NCI-H2227 treated with DMSO at 0.1 percent for 48 hours (cell line): Measurements from ENCODE around the gene NPHP4.

Experiments used
- DNase-seq: peaks from one replicate; lab custom pipeline; 2025; lab: John Stamatoyannopoulos, UW

Gene NPHP4

GRCh38 chr1:5950201-5950895 lies 41.9 kb downstream of the NPHP4 start:
- no peak for DNase-seq

GRCh38 chr1:5949761-5950100 lies 42.5 kb downstream of the NPHP4 start:
- DNase-seq: no peak

DNA sequence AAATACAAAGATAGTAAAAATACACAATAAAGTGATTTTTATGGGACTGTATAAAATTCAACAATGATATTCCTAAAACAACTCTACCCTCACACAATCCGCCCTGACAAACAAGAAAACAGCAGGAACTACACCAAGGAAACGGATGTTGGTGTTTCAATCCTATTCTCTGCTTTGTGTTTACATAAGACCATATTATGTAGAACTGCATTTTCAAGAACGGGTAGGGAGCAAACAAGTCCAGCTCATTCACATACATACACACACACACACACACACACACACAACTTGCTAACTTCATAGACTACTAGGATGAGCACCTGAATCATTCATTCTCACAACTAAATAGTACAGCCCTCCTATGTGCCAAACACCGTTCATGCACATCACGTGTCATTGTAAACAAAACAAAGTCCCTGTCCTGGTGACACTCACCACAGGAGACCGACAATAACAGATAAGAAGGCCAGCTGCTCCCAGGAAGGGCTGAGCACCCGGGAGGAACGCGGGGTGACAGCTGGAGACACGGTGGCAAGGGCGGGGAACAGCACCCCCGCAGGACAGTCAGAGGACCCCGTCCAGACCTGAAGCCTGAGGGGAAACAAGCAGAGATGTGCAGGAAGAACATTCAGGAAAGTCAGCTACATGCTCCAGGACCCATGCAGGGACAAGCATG lies 43.0 kb downstream of the NPHP4 start:
- DNase-seq: no peak

DNA sequence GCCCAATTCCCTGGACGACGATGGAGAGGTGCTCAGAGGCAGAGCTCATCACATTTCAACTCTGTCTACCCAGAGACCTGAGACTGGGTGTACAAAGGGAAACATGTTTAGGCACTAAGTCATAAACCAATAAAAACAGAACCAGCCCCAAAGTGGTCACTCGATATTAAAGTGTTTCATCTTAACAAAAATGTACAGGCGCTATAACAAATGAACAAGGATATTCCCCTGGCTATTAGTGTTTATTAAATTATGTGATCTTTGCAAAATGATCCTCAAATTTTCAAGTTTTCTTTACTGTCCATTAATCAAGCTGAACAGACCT lies 43.6 kb downstream of the NPHP4 start:
- no peak for DNase-seq

DNA sequence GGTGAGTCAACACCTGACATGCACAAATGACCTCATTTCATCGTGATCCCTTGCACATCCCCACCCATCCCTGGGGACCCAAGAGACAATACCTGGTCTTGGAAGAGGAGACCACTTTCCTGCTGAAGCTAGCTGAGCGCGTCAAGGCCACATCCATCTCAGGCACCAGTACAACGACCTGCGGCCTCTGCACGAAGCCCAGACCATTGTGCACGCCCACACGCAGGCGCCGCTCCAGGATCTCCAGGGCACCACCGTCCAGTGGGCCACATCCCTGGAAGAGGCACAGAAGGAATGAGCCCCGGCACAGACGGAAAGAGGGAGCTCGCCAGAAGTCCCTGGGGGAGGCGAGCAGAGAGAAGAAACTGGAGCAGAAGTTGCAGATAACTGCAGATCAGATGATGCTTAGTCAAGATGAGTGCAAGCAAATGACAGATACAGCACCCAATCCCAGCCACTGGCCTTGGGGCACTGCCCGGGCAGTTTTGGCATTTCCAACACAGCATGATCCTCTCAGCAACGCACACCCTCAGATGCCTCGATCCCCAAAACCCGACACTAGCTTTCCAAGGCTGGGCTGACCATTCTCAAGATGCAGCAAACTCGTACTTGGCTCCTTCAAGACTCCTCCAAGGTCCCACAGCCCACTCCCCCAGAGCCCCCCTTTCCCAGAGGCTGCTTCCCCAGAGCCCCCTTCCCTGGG lies 44.1 kb downstream of the NPHP4 start:
- DNase-seq: no peak

GRCh38 chr1:5947071-5947821 lies 45.0 kb downstream of the NPHP4 start:
- no peak for DNase-seq

DNA sequence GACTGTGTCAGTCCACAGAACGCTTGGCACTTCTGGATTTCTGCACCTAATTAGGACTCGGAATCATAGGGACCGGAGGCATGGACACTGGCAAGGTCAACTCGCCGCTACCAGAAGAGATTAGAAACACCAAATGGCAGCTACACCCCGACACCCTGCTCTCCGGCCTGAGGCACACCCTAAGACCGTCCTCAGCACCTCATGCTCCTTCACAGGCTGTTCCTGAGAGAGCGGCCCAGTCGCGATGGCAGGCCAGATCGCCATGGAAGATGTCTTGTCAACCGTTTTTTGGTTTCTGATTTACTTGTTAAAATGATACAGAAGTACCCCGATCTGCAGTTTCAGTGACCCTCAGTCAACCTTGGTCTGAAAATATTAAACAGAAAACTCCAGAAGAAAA lies 46.8 kb downstream of the NPHP4 start:
- DNase-seq: no peak

DNA sequence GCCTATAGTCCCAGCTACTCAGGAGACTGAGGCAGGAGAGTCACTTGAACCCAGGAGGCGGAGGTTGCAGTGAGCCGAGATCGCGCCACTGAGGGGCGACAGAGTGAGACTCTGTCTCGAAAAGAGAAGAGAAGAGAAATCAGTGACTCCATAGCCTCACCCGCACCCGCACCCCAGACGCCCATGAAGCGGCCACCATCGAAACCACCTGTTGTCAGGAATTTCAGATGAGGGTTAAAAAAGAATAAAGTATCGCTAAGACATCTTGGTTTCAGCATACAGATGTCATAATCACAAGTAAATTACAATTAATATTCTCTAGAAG lies 47.4 kb downstream of the NPHP4 start:
- no peak for DNase-seq

GRCh38 chr1:5944154-5944842 lies 47.9 kb downstream of the NPHP4 start:
- DNase-seq: no peak

GRCh38 chr1:5943343-5944124 lies 48.7 kb downstream of the NPHP4 start:
- no peak for DNase-seq

GRCh38 chr1:5941671-5942070 lies 50.6 kb downstream of the NPHP4 start:
- DNase-seq: no peak

- DNase-seq: no peak
Observed at GRCh38 chr1:5940723-5941407, 51.4 kb downstream of the NPHP4 start.

GRCh38 chr1:5939271-5940170 lies 52.7 kb downstream of the NPHP4 start:
- DNase-seq: no peak

GRCh38 chr1:5938101-5938646 lies 54.1 kb downstream of the NPHP4 start:
- DNase-seq: no peak

DNA sequence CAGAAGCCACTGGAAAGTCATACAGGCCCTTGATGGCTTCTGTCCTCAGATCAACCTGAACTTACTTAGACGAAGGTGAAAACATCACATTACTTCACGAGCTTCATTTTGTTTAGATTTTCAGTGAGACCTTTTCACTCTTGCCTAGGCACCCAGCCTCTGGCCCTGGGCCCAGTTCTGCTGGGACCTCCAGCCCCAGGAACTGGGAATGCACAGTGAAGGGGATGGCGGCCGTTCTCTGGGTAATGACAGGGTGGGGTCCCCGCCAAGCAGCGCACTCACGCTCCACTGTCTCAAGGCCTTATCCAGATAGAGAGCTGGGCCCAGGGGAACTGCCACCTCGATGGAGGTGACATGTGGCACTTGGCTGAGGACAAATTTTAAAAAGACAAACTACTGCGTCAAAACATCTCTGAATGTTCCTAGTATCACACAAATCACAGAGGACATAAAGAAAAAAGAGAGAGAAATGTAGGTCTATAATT lies 54.8 kb downstream of the NPHP4 start:
- no peak for DNase-seq

GRCh38 chr1:5936621-5937372 lies 55.4 kb downstream of the NPHP4 start:
- DNase-seq: no peak

GRCh38 chr1:5936126-5936525 lies 56.1 kb downstream of the NPHP4 start:
- no peak for DNase-seq

- no peak for DNase-seq
Observed at GRCh38 chr1:5935026-5935425, 57.2 kb downstream of the NPHP4 start.
